Astrocyte of the spinal cord (primary cell): ENCODE results near the gene KIAA0753.

Experiments
- DNase-seq: peaks from one replicate; pipeline ENCODE4 v3.0.0; 2011; ENCODE audit warnings: low read depth, low spot score
- H3K4me3 ChIP-seq: 2 replicates; pipeline ENCODE4 v1.5.1; 2011; ENCODE audit warnings: low read depth, mild to moderate bottlenecking, low read length, moderate library complexity
- CTCF ChIP-seq: IDR thresholded peaks from 2 replicates; pipeline ENCODE4 v1.5.1; 2012; ENCODE audit warnings: low read depth, mild to moderate bottlenecking, low read length, inconsistent platforms
- in situ Hi-C: cut with HindIII; loops from 2 replicates; pipeline ENCODE4 v1.10.0; 2017; ENCODE audit warnings: low sequenced_read_pairs

Gene KIAA0753

DNA sequence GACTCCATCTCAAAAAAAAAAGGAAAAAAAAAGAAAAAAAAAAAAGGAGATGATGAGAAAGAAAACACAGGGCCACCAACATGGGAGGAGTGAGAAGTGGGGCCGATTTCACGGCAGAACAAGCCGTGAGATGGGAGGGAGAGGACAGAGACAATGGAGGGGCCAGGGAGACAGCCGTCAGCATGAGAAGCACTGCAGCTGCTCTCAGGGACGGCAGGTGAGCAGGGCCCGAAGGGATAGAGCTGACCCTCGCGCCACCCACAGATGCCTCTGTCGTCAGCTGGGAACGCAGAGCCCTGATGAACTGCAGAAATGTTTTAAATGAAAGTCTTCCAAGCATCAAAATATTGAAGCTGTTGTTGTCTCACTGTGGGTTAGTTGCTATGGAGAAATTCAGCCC lies 104.5 kb downstream of the KIAA0753 start:
- no peak for DNase-seq
- in situ Hi-C loops: no loop called here
- no peak for TF ChIP-seq CTCF
- no peak overlapping the region for H3K4me3 ChIP-seq

- no peak overlapping the region for H3K4me3 ChIP-seq
- DNase-seq: no peak
- in situ Hi-C loops: no loop called here
- no peak for TF ChIP-seq CTCF
Measured at GRCh38 chr17:6534846-6535514, 105.5 kb downstream of the KIAA0753 start.

DNA sequence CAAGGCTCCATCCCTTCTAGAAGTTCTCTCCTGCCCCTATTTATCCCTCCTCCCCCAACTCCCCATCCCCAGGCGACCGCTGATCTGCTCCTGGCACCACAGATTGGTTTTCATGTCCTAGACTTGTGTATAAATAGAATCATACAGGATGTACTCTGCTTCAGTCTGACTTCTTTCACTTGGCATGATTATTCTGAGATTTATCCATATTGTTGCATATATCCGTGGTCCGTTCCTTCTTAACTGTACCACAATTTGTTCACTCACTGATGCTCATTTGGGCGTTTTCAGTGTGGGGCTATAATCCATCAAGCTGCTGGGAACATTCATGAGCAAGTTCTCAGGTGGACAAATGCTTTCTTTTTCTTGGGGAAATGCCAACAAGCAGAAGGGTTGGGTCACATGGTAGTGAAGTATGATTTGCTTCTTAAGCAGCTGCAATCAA lies 108.0 kb downstream of the KIAA0753 start:
- H3K4me3 ChIP-seq: no peak overlapping the region
- no peak for TF ChIP-seq CTCF
- no peak for DNase-seq
- in situ Hi-C loops: no loop called here

- H3K4me3 ChIP-seq: no peak overlapping the region
- TF ChIP-seq CTCF: no peak
- in situ Hi-C loops: no loop called here
- no peak for DNase-seq
Measured at GRCh38 chr17:6531575-6531974, 108.9 kb downstream of the KIAA0753 start.

- DNase-seq: no peak
- no peak for TF ChIP-seq CTCF
- in situ Hi-C loops: no loop called here
- H3K4me3 ChIP-seq: no peak overlapping the region
Measured at GRCh38 chr17:6530324-6530920, 110.1 kb downstream of the KIAA0753 start.

DNA sequence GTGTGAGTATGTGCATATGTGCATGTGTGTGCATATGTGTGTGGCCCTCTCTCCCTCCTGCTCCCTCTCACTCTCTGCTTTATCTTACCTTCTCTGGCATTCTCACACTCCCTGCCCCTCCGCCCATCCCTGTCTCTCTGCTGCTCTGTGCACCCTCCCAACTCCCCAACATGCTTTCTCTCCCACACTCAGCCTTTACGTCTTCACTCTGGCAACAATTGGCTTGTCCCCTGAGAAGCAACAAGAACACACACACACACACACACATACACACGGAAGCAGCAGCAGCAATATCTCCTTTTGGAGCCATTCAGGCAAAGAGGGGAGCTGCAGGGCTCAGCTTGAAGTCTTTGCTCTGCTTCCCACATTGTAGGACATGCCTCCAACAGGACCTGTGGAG lies 112.0 kb downstream of the KIAA0753 start:
- in situ Hi-C loops: no loop called here
- TF ChIP-seq CTCF: no peak
- DNase-seq: no peak
- H3K4me3 ChIP-seq: no peak overlapping the region
